Prostate gland (tissue), 2 donors: ENCODE data around the gene ZAP70. TPM values are rescaled to one million over a fixed set of nuclear protein-coding genes. Genes with fewer than 3 reads are reported as not detected.
"Not testable (repeated sequence)": the region's sequence is repeated elsewhere in the genome, so short reads cannot be mapped to it uniquely, and the experiment has no call there.

Experiments used
- DNase-seq: peaks from one replicate; pipeline ENCODE4 v3.0.0-alpha.2; 2019; ENCODE audit warnings: low spot score
- H3K27ac ChIP-seq, 2 donors: fragments of 200-600 bp; sonication (generic); 2 replicates each; pipeline ENCODE4 v1.5.1; 2017 to 2019
- H3K27me3 ChIP-seq: fragments of 200-600 bp; sonication (generic); replicated peaks from 2 replicates; pipeline ENCODE4 v1.5.1; 2019; ENCODE audit not compliant: insufficient read depth
- H3K36me3 ChIP-seq, 2 donors: fragments of 200-600 bp; sonication (generic); 1 replicate in 1 of 2; 2 replicates in 1 of 2; pipeline versions ENCODE4 v1.5.1 to v1.8.1; 2017 to 2019
- H3K4me1 ChIP-seq: fragments of 200-600 bp; sonication (generic); replicated peaks from 2 replicates; pipeline ENCODE4 v1.5.1; 2019
- H3K4me3 ChIP-seq, 2 donors: fragments of 200-600 bp; sonication (generic); 2 replicates each; pipeline ENCODE4 v1.5.1; 2017 to 2019
- H3K9me3 ChIP-seq: fragments of 200-600 bp; sonication (generic); 2 replicates; pipeline ENCODE4 v1.5.1; 2017
- POLR2A ChIP-seq: fragments of 450-650 bp; IDR thresholded peaks from one replicate; pipeline ENCODE4 v1.6.1; 2016; ENCODE audit warnings: antibody characterized with exemption, mild to moderate bottlenecking
- POLR2AphosphoS5 ChIP-seq: sonication (generic); formaldehyde crosslinking; IDR thresholded peaks from one replicate; pipeline ENCODE4 v1.6.1; 2017; ENCODE audit warnings: antibody characterized with exemption
- WGBS: methylation state at CpG from one replicate; pipeline ENCODE4 v1.1.5; 2018; 5-methylcytosine and 5-hydroxymethylcytosine counted together
- intact Hi-C: fragments of 100-400 bp; cut with DNase I; formaldehyde crosslinking; loops from one replicate; pipeline ENCODE4 v1.14.2; 2022
- total RNA-seq, 2 donors: library from RNA; depleted of rRNA; stranded (reverse); fragments of >200 nt; gene quantifications; one replicate each; pipeline ENCODE4 v1.1.0, GENCODE V29; 2016
- TF ChIP-seq, protein P1 (sequence below), 4 experiments: fragments of 200-600 bp in 2 of 4; fragments of 450-650 bp in 2 of 4; sonication (generic) in 2 of 4; IDR thresholded peaks; 1 replicate in 3 of 4; 2 replicates in 1 of 4; pipeline ENCODE4 v1.5.1; 2016 to 2019; ENCODE audit warnings: antibody characterized with exemption in 4 of 4, mild to moderate bottlenecking in 2 of 4, moderate library complexity in 2 of 4

Gene ZAP70
- total RNA-seq, 2 donors from 2014 or later: 1.8 to 3.9 TPM

GRCh38 chr2:97669448-97669847 is 43.9 kb upstream of the ZAP70 start, which contains the start of gene C2orf92:
C2orf92 (plus strand) TSS chr2:97669713; CDS start chr2:97669789, 76 bp downstream.
- 97% methylated on average over 6 of the region's 6 CpGs for WGBS
- intact Hi-C loops: loop anchor here (10.0 kb wide), 1 partner anchor 325 kb away; the partner anchor contains the start of gene TMEM131
- H3K4me3 ChIP-seq: no peak within 1 kb of the TSS

DNA sequence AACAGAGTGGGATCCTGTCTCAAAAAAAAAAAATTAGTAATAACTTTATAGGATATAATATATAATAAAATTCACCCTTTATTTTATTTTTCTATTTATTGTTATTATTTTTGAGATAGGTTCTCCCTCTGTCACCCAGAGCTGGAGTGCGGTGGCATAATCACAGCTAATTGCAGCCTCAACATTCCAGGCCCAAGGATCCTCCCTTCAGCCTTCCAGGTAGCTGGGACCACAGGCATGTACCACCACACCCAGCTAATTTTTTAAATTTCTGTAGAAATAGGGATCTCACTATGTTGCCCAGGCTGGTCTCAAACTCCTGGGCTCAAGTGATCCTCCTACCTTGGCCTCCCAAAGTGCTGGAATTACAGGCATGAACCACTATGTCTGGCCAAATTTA is 42.9 kb upstream of the ZAP70 start:
- 100% methylated on average over 1 of the region's 1 CpG for WGBS
- TF ChIP-seq, protein P1, sequence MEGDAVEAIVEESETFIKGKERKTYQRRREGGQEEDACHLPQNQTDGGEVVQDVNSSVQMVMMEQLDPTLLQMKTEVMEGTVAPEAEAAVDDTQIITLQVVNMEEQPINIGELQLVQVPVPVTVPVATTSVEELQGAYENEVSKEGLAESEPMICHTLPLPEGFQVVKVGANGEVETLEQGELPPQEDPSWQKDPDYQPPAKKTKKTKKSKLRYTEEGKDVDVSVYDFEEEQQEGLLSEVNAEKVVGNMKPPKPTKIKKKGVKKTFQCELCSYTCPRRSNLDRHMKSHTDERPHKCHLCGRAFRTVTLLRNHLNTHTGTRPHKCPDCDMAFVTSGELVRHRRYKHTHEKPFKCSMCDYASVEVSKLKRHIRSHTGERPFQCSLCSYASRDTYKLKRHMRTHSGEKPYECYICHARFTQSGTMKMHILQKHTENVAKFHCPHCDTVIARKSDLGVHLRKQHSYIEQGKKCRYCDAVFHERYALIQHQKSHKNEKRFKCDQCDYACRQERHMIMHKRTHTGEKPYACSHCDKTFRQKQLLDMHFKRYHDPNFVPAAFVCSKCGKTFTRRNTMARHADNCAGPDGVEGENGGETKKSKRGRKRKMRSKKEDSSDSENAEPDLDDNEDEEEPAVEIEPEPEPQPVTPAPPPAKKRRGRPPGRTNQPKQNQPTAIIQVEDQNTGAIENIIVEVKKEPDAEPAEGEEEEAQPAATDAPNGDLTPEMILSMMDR (IDR thresholded peaks at IDR 0.05): no peak
- TF ChIP-seq POLR2AphosphoS5 (no peak), POLR2A (no peak)
- H3K9me3 ChIP-seq: no peaks in the 10 kb centered on the region
- intact Hi-C loops: no loop called here
- no peaks in the 10 kb centered on the region for H3K4me1 ChIP-seq
- no peak for DNase-seq
- H3K27me3 ChIP-seq: no peaks in the 10 kb centered on the region
- H3K36me3 ChIP-seq: no peaks in the 10 kb centered on the region
- H3K4me3 ChIP-seq: no peak overlapping the region
- H3K27ac ChIP-seq: no peak overlapping the region

More at GRCh38 chr2:97669448-97669847, 43.9 kb upstream of the ZAP70 start, which contains the start of gene C2orf92:
- no peaks in the 10 kb centered on the region for H3K36me3 ChIP-seq
- no peak within 1 kb of the TSS for H3K27ac ChIP-seq
- DNase-seq: no peak
- no peaks in the 10 kb centered on the region for H3K27me3 ChIP-seq
- H3K4me1 ChIP-seq: no peaks in the 10 kb centered on the region
- TF ChIP-seq, protein P1 (IDR thresholded peaks at IDR 0.05): no peak
- TF ChIP-seq POLR2AphosphoS5: no peak
- no peak for TF ChIP-seq POLR2A
- H3K9me3 ChIP-seq: no peaks in the 10 kb centered on the region

GRCh38 chr2:97671526-97671925 is 41.9 kb upstream of the ZAP70 start:
- Histone ChIP-seq H3K4me1 (no peaks in the 10 kb centered on the region), H3K36me3 (no peaks in the 10 kb centered on the region), H3K9me3 (no peaks in the 10 kb centered on the region), H3K4me3 (no peak overlapping the region), H3K27me3 (no peaks in the 10 kb centered on the region), H3K27ac (no peak overlapping the region)
- TF ChIP-seq POLR2A: no peak
- TF ChIP-seq, protein P1 (IDR thresholded peaks at IDR 0.05): no peak
- WGBS: 96% methylated on average over 7 of the region's 7 CpGs
- intact Hi-C loops: no loop called here
- DNase-seq: no peak

DNA sequence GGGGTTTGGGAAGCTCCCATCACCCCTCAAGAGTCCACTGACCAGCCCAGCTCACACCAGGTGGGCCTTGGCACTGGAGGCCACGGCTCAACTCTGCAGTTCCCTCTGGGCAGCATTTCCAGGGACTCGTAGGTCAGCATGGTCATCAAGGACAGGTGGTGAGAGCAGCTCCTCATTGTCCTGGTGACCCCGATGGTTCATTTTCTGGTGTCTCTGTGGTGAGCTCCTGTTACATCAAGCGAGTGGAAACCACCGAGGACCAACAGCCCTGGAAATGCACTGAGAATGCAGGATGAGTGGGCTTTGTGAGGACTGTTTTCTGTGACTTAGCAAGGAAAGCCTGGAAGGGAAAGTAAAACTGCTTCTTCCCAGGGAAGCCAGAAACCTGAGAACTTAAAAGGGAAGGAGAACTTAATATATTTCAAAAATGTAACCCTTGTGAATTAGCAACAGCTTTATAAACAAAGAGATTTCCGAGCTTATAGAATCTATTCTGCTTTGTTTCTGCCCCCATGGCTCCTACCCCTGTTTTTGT is 40.7 kb upstream of the ZAP70 start:
- H3K4me3 ChIP-seq, H3K36me3 ChIP-seq, H3K9me3 ChIP-seq, intact Hi-C loops, H3K27ac ChIP-seq, H3K4me1 ChIP-seq, H3K27me3 ChIP-seq, DNase-seq: not testable (repeated sequence)
- WGBS: 89% methylated on average over 4 of the region's 6 CpGs

DNA sequence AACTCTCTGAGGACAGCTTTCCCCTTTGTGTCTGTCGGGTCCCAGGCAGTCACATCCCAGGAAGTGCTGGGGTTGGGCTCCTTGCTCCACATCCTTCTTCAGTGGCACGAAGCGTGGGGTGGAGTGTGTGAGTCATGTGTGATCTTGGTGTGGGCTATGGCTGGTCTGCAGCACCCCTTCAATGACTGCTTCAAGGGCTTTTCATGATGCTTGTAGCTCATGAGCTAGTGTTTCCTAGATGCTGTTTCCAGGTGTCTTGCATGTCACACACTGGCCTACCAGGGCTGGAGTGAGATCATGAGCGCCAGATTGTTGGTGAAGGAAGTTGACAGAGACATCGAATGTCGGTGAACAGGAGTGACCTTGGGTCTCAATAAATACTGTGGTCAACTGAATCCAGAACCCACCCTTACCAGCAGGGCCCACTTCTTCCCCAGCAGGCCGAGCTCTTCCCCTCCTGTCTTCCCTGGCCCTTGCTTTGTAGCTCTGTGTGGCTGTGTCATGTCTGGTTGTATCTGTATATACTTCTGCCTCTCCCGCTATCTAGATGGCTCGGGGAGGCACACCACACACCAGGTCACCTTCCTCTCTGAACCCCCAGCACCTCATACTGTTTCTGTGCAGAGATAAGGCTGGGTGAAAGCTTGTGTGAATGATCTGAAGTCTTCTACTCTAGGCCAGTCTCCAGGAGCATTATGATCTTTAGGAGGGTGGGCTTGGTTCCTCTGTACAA is 40.0 kb upstream of the ZAP70 start:
- Histone ChIP-seq H3K27me3 (no peaks in the 10 kb centered on the region), H3K4me1 (no peaks in the 10 kb centered on the region), H3K27ac (no peak overlapping the region), H3K36me3 (no peaks in the 10 kb centered on the region), H3K4me3 (no peak overlapping the region), H3K9me3 (no peaks in the 10 kb centered on the region)
- WGBS: 87% methylated on average over 9 of the region's 9 CpGs
- no peak for TF ChIP-seq POLR2AphosphoS5
- TF ChIP-seq, protein P1 (IDR thresholded peaks at IDR 0.05): no peak
- intact Hi-C loops: no loop called here
- DNase-seq: no peak
